ENCODE data around the gene ROPN1.
"Not testable (repeated sequence)": the region's sequence is repeated elsewhere in the genome, so short reads cannot be mapped to it uniquely, and the experiment has no call there.

ROPN1 gene

GRCh38 chr3:123991730-123992588, at the start of gene ROPN1:
ROPN1 (minus strand) TSS chr3:123992124; CDS start chr3:123980481, 11,643 bp downstream.
- DNase-seq (ENCODE audit: low spot score), result not testable (repeated sequence)

GRCh38 chr3:124041553-124041952, 49.6 kb upstream of the ROPN1 start:
- DNase-seq (ENCODE audit: low spot score), result no peak

GRCh38 chr3:124037326-124037725, 45.4 kb upstream of the ROPN1 start:
- no peak for DNase-seq (ENCODE audit: low spot score)

GRCh38 chr3:124036214-124036613, 44.3 kb upstream of the ROPN1 start:
- not testable (repeated sequence) for DNase-seq (ENCODE audit: low spot score)

GRCh38 chr3:124035463-124036121, 43.7 kb upstream of the ROPN1 start:
- no peak for DNase-seq (ENCODE audit: low spot score)

GRCh38 chr3:124034844-124035152, 42.9 kb upstream of the ROPN1 start:
- DNase-seq (ENCODE audit: low spot score), result no peak

- DNase-seq (ENCODE audit: low spot score), result no peak
Observed at GRCh38 chr3:124034016-124034843, 42.3 kb upstream of the ROPN1 start.

- DNase-seq (ENCODE audit: low spot score), result peak; percentile 49
Observed at GRCh38 chr3:124033360-124034015, 41.6 kb upstream of the ROPN1 start, which contains the start of gene KALRN. KALRN (plus strand) TSS chr3:124033369.

GRCh38 chr3:124032881-124033359, 41.0 kb upstream of the ROPN1 start:
- peak; percentile 95 for DNase-seq (ENCODE audit: low spot score)

- DNase-seq (ENCODE audit: low spot score), result peak; percentile 28
Observed at GRCh38 chr3:124032311-124032880, 40.5 kb upstream of the ROPN1 start.

GRCh38 chr3:124026516-124026915, 34.6 kb upstream of the ROPN1 start:
- no peak for DNase-seq (ENCODE audit: low spot score)

- DNase-seq (ENCODE audit: low spot score), result not testable (repeated sequence)
Observed at GRCh38 chr3:124023531-124023930, 31.6 kb upstream of the ROPN1 start.

- DNase-seq (ENCODE audit: low spot score), result no peak
Observed at GRCh38 chr3:124019291-124019690, 27.4 kb upstream of the ROPN1 start.

GRCh38 chr3:124017502-124017901, 25.6 kb upstream of the ROPN1 start:
- not testable (repeated sequence) for DNase-seq (ENCODE audit: low spot score)

GRCh38 chr3:124016483-124016882, 24.6 kb upstream of the ROPN1 start:
- DNase-seq (ENCODE audit: low spot score), result peak; percentile 23

- no peak for DNase-seq (ENCODE audit: low spot score)
Observed at GRCh38 chr3:124014366-124014942, 22.5 kb upstream of the ROPN1 start.

GRCh38 chr3:124008321-124008720, 16.4 kb upstream of the ROPN1 start:
- not testable (repeated sequence) for DNase-seq (ENCODE audit: low spot score)

- no peak for DNase-seq (ENCODE audit: low spot score)
Observed at GRCh38 chr3:124007186-124007585, 15.3 kb upstream of the ROPN1 start.

- not testable (repeated sequence) for DNase-seq (ENCODE audit: low spot score)
Observed at GRCh38 chr3:124002405-124003079, 10.6 kb upstream of the ROPN1 start.

- DNase-seq (ENCODE audit: low spot score), result not testable (repeated sequence)
Observed at GRCh38 chr3:124001366-124001765, 9.4 kb upstream of the ROPN1 start.
